Osteocyte (in vitro differentiated cells): ENCODE data around the gene HOXC9. TPM values are rescaled to one million over a fixed set of nuclear protein-coding genes. Genes with fewer than 3 reads are reported as not detected.

Experiments
- DNase-seq: peaks from one replicate; pipeline ENCODE4 v3.0.0; 2021; ENCODE audit warnings: mixed read lengths; ENCODE audit not compliant: unreplicated experiment; ENCODE audit errors: extremely low spot score
- H3K27ac Mint-ChIP-seq: one replicate; pipeline ENCODE4 v1.8.0; 2021; ENCODE audit warnings: mild to moderate bottlenecking, mixed read lengths; ENCODE audit not compliant: unreplicated experiment
- H3K27me3 Mint-ChIP-seq: one replicate; pipeline ENCODE4 v1.8.0; 2021; ENCODE audit warnings: mixed read lengths; ENCODE audit not compliant: unreplicated experiment
- H3K36me3 Mint-ChIP-seq: one replicate; pipeline ENCODE4 v1.8.0; 2021; ENCODE audit warnings: mixed read lengths; ENCODE audit not compliant: unreplicated experiment
- H3K4me1 Mint-ChIP-seq: one replicate; pipeline ENCODE4 v1.8.0; 2021; ENCODE audit warnings: mixed read lengths; ENCODE audit not compliant: unreplicated experiment
- H3K4me3 Mint-ChIP-seq: one replicate; pipeline ENCODE4 v1.8.0; 2021; ENCODE audit warnings: mild to moderate bottlenecking, moderate library complexity, mixed read lengths; ENCODE audit not compliant: unreplicated experiment
- H3K9me3 Mint-ChIP-seq: one replicate; pipeline ENCODE4 v1.8.0; 2021; ENCODE audit warnings: mixed read lengths; ENCODE audit not compliant: unreplicated experiment
- total RNA-seq: library from RNA; stranded (reverse); gene quantifications from 2 replicates; pipeline ENCODE4 v1.2.1, GENCODE V29; 2021
- TF ChIP-seq, protein P1 (sequence below): fragments of 200-600 bp; sonication (generic); IDR thresholded peaks from 2 replicates; pipeline ENCODE4 v1.5.0; 2021; ENCODE audit warnings: antibody characterized with exemption, mild to moderate bottlenecking, moderate library complexity

Gene HOXC9
- total RNA-seq, 1 donor from 2014 or later, result not detected

DNA sequence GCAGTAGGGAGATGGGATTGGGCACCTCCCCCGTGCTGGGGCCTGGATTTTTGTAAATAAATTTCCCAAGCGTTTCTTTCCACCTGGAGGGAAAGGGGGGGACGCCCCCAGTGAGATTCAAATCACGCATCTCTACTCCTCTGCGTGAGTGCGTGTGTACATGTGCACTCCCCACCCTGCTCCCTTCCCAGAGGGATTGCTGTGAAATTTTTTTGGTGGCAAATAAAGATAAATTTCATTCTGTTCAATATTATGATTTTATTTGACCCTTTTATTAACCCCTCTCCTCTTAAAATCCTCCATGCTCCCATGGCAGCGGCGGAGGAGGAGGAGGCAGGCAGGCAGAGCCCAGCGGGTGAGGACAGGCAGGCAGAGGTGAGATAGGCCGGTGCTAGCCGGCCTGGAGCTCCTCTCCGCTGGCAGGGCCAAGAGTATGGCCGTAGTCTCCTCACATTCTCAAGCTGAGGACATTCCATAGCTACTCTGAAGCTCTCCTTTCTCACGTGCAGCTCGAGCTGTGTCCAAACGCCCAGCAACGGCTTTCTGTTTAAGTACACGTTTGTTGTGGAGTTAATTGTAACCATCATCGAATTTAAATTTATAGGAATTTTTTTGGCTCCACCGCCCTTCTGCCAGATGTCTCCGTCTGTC is 23.7 kb upstream of the HOXC9 start:
- peaks cover 90% of the 10 kb centered on the region for H3K27me3 Mint-ChIP-seq
- no peak for DNase-seq
- H3K4me1 Mint-ChIP-seq, result peaks cover 15% of the 10 kb centered on the region

DNA sequence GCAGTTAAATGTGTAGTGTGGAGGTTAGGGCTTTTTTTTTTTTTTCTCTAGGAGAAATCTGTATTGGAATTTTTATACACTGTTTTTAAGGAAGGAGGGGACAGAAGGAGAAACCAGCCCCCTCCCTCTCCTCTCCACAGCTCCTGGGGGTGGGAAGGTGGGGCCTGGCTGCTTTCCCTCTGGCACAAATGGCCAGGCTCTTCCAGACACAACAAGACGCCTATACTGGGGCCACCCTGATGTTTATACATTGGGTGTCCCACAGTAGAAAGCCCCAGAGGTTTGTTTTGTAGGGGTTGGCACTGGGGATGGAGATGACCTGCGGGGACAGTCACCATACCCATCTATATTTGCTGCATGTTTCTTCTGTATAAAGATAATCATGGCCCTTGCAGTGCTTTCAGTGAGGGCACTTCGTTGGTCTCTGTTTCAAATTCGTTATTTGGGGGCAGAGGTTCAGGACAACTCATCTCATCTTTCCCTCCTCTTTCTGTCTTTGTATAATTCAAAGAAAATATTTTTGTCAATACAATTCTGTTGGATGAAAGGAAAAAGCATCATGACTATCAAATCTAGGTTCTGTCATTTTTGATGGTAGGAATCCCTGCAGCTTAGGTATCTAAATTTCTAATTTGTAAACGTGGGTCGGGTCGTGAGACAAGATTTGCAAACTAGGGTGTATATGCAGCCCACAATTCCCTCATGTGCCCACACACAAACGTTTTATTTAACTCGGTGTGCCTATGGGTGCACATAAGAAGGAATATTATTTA is 23.0 kb upstream of the HOXC9 start:
- Mint-ChIP-seq H3K9me3 (no peaks in the 10 kb centered on the region), H3K27ac (no peak overlapping the region), H3K4me1 (peaks cover 15% of the 10 kb centered on the region), H3K4me3 (no peak overlapping the region), H3K27me3 (peaks cover 90% of the 10 kb centered on the region), H3K36me3 (no peaks in the 10 kb centered on the region)
- DNase-seq, result no peak
- TF ChIP-seq, protein P1, sequence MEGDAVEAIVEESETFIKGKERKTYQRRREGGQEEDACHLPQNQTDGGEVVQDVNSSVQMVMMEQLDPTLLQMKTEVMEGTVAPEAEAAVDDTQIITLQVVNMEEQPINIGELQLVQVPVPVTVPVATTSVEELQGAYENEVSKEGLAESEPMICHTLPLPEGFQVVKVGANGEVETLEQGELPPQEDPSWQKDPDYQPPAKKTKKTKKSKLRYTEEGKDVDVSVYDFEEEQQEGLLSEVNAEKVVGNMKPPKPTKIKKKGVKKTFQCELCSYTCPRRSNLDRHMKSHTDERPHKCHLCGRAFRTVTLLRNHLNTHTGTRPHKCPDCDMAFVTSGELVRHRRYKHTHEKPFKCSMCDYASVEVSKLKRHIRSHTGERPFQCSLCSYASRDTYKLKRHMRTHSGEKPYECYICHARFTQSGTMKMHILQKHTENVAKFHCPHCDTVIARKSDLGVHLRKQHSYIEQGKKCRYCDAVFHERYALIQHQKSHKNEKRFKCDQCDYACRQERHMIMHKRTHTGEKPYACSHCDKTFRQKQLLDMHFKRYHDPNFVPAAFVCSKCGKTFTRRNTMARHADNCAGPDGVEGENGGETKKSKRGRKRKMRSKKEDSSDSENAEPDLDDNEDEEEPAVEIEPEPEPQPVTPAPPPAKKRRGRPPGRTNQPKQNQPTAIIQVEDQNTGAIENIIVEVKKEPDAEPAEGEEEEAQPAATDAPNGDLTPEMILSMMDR, result no peak

More for the DNA sequence above, 23.7 kb upstream of the HOXC9 start:
- Mint-ChIP-seq H3K36me3 (no peaks in the 10 kb centered on the region), H3K4me3 (no peak overlapping the region), H3K9me3 (no peaks in the 10 kb centered on the region), H3K27ac (no peak overlapping the region)
- TF ChIP-seq, protein P1, result no peak

DNA sequence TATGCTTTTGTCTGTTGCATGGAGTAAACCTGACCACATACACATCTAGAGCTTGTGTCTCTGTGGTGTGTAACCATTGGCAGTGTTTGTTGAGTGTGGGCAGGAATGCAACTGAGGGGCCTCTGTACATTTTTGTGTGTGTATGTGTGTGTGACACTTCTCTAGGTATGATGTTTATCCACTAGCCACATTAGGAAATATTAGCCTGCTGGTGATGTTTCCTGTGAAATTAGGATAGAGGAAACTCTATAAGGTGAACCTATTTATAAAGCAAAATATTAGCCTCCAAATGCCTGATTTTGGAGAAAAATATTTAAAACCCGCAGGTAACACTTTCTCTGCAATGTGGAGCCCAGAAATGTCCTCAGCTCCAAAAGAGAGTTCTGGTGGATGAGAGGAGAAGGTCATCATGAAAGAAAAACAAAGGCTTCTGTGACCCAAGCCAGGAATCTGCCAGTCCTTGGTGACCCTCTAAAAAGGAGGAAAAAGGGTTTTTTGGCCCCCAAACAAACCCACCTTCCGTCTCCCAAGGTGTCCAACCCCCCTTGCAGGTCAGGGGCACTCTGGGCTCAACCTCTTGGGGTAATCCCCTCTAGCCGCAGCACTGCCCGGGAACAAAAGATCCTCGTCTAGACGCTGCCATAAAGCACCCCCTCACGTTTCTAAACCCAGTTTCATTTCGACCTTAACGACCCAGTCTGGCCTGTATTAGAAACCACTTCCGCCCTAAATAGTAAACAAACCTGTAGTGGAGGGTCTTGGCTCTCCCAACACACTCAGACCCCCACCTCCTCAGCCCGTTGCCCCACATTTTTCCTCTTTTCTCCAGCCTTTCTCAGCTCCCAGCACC is 22.1 kb upstream of the HOXC9 start:
- Mint-ChIP-seq H3K9me3 (no peaks in the 10 kb centered on the region), H3K27me3 (peaks cover 90% of the 10 kb centered on the region), H3K36me3 (no peaks in the 10 kb centered on the region), H3K27ac (no peak overlapping the region), H3K4me1 (peaks cover 15% of the 10 kb centered on the region), H3K4me3 (no peak overlapping the region)
- no peak for DNase-seq
- TF ChIP-seq, protein P1, result no peak

DNA sequence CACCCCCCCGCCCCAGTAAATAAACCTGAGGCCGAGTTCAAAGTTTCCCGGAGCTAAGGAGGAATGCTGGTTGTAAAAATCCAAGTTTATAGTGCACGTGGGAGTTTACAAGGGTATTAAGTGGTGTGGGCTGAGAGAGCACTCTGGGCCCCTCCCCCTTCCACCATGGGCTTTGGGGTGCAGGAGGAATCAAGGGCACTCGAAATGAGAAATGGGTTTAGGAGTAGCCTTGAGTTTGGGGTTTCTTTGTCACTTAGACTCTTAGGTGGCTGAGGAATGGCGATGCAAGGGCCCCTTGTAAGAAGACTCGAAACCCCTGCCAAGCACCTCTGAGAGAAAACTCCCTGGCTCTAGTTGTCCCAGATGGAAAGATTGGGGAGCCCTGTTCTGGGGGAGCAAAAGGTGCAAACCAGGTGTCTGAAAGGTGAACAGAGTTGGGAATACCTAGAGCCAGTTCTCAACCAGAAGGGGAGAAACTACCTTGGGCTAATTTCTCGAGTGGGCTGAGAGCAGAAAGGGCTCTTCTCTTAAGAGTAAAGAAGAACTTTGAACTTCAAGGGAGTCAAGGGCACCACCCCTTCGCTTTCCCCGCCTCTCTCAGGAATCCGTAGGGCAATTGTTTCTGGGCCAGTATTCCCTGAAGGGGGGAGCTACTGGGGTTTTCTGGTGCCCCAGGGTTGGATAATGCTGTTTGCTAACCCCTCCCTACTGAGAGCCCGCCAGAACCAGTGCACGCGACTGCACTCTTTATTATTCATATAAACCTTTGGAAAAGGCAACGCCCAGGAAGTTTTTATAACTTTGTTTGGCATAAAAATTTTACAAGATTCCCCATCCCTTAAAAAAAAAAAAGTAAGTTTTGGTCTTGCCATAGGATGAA is 21.2 kb upstream of the HOXC9 start:
- DNase-seq, result no peak
- H3K36me3 Mint-ChIP-seq, result no peaks in the 10 kb centered on the region

More for the DNA sequence above, 21.2 kb upstream of the HOXC9 start:
- Mint-ChIP-seq H3K9me3 (no peaks in the 10 kb centered on the region), H3K4me1 (peaks cover 11% of the 10 kb centered on the region), H3K27me3 (peaks cover 92% of the 10 kb centered on the region), H3K27ac (no peak overlapping the region), H3K4me3 (no peak overlapping the region)
- TF ChIP-seq, protein P1, result no peak
